LHCN-M2 (cell line): ENCODE measurements around the gene FAM181B. TPM values are rescaled to one million over a fixed set of nuclear protein-coding genes. Genes with fewer than 3 reads are reported as not detected.

Experiments used
- DNase-seq: peaks from one replicate; pipeline ENCODE4 v3.0.0-alpha.2; 2012; ENCODE audit warnings: low read depth
- total RNA-seq: library from RNA; depleted of rRNA; stranded (reverse); fragments of >200 nt; gene quantifications from 2 replicates; pipeline ENCODE4 v1.2.3, GENCODE V29; 2014; rRNA removed

The FAM181B gene
- total RNA-seq, 1 experiment from 2014 or later, result not detected

GRCh38 chr11:82683029-82683428 is 50.6 kb downstream of the FAM181B start:
- no peak for DNase-seq

- peak; percentile 69 for DNase-seq
Measured at GRCh38 chr11:82682003-82682751, 51.5 kb downstream of the FAM181B start.

DNA sequence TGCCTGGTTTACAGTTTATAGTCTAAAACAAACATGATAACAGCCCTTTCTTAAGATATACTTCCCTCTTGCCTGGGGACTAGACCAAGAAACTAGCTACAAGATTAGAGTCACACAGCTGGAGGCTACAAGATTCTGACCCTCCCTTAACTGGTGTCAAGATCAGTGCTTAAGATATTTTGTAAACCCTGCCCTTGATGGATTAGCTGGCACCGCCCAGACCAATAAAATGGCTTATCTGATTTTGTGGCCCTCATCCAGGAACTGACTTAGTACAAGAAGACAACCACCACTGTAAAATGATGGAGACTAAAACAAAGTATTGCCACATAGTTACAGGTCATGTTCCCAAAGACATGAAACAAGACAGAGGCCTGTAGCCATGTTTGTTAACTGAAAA is 53.4 kb downstream of the FAM181B start:
- no peak for DNase-seq

Other genes with a start within 250 kb of the FAM181B start
- 42.8 TPM in 2 replicates for gene PRCP, start 166.6 kb upstream of the FAM181B start, total RNA-seq
- 19.6 and 30.1 TPM in 2 replicates for gene DDIAS, start 167.9 kb upstream of the FAM181B start, total RNA-seq